ENCODE data around the gene HOXC5.
"Not testable (repeated sequence)": the region's sequence is repeated elsewhere in the genome, so short reads cannot be mapped to it uniquely, and the experiment has no call there.

HOXC5 gene

DNA sequence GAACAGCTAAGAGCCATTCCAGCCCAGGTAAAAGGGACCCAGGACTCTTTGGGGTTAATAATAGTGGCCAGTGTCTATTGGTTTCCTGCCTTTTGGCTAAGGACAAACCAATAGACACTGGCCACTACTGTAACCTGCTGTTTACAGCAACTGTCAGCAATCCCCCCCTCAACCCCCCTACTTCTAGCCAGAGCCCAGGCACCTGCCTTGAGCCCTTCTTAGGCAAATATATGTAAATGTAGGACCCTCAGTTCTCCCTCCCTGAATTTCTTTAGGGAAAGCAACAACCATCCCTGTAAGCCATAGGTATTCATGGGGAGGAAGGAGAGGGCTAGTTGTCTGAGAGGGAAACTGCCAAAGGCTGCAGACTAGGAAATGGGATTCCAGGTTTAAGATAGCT is 43.1 kb downstream of the HOXC5 start:
- DNase-seq, result no peak

DNA sequence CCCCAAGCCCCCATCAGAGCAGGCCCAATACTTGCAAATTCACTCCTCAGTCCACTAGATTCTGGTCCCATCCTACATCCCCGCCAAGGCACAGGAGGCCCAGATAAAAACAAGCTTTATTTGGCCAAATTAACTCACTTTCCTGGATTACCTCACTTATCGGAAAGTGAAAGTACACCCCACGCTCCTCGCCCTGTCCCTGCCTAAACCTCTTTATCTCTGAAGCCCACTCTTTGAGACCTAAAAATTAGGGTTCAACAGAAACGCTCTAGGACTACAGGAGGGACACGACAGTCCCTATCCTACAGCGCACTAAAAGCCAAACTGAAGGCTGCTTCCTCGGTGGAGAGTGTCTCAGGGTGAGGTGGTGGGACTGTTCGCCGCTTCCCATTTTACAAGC is 45.0 kb downstream of the HOXC5 start:
- not testable (repeated sequence) for DNase-seq

DNA sequence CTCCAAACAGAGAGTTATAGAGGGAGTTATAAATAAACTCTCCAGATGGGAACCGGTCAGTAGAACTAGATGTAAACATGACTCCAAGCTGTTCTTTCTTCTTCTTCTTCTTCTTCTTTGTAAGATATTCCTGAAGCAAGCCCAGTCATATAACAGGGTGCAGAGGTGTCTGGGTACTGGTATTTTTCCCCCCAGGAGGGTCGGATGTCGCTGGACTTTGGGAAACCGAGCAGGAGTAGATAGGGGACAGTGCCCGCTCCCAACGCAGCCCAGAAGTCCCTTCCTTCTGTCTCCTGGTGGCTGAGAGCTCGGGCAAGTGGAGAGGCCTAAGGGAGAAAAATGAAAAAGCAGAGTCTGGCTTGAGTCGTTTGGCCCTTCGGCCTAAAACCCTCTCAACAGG is 46.3 kb downstream of the HOXC5 start:
- DNase-seq, result not testable (repeated sequence)

DNA sequence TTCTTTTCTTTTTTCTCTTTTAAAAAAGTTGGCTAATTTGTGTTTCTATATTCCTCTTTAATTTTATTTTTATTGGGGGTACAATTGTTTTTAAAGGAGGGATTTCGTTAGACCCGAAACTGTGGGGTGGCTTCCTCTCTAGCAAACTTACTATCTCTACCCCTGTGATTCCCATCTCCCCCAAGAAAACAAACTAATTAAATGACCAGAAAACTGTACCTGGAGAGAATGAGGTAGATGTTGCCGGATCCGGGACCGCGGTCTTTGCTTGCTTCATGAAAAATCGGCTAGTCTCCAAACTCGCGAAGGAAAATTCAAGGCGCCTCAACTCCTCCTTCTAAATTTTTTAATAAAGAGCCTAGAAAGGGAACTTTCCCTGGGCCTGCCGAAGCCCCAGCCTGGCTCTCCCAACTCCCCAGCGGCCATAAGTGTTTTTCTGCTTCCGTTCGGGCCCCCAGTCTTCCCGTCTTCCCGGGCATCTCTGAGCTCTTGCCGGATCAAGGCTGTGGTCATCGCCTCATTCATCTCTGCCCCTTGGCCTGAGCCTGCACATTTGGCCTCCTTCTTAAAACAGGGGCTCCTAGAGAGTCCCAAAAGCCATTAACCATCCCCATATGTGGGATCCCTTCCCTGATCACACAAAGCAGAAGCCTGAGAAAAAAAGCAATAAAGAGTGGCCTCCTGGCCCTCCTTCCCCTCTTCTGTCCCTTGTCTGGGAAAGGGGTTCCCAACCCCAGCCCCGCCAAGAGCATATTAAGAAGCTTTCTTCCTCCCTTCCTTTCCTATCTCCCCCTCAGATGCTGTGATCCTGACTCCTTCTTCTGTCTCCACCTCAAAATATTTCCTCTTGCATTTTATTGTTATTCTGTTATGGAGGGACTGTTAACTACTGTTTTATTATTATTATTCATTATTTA is 47.4 kb downstream of the HOXC5 start:
- DNase-seq, result not testable (repeated sequence)

DNA sequence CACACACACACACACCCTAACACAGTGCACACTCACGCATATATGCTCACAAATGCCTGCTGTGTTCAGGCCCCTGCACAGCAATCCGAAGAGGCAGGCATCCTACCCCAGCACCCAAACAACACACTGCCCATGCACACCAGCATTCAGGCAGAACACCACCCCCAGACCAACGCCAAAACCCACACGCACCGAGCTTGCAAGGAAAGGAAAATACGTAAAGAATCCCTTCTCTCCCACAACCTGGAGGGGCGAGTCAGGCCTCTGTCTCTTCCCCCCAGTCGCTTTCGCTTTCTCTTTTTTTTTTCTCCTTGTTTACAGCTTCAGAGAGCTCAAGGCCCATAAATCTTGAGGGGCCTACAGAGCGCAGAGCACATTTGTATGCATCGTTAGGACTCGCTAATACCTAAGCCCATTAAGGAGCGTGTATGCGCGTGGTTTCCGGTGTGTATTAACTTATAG is 48.2 kb downstream of the HOXC5 start:
- not testable (repeated sequence) for DNase-seq

DNA sequence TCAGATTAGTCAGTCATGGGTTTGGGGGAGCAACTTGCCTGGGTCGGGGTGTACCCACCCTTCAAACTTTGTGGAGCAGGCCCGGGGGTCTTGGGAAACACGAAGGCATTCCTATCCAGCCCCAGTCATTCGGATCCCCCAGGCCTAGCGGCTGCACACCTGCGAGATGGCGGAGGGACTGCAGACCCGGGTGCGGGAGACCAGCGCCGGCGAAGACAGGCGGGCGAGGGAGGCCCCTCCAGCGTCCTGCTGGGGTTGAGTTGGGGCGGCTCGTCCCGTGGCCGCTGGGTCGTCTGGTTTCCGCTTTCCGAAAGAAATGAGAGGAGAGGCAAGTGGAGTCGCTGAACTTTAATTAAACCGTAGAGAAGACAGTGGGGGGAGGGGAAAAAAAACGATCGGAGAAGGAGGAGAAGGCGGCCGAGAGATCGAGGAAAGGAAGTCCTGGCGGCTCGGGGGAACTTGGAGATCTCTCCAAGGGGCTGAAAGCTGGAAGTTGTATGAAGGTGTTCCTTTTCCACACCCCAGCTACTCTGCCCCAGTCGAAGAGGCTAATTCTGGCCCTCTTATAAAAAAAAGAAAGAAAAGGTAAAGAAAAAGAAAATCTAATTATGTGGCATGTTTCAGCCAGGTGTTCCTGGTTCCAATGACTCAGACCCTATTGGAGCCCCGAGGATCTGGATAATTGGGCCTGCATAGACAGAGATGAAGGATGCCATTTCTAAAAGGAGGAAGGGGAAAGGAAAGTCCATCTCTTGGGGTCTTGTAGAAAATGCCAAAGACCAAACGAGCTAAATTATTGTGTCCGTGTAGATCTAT is 48.9 kb downstream of the HOXC5 start:
- DNase-seq, result not testable (repeated sequence)

DNA sequence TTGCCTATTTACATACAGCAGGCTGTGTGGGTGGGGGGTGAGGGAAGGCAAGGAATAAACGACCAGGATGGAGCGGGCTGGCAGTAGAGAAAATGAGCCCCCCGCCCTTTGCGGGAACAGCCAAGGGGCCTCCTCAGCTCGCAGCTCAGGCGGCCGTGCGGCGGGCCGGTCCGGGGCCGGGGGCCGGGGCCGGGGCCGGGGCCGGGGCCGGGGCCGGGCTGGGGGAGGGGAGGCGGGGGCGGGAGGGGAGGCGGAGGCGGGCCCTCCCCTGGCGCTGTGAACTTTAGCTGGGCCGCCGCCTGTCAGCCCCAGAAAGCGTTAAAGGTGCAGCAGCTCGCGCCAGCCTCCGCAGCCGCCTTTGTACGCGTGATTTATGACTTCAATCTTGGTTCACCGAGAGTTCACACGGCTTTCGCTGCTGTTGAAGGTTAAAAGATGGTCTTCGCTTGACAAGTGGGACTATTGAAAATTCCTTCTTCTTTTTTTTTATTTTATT is 49.6 kb downstream of the HOXC5 start:
- DNase-seq, result peak; percentile 11
